K562 (cell line): Measurements from ENCODE around the gene PDCD6IP. TPM values are rescaled to one million over a fixed set of nuclear protein-coding genes. Genes with fewer than 3 reads are reported as not detected.

Experiments
- ARID3A ChIP-seq: IDR thresholded peaks from 2 replicates; pipeline ENCODE4 v1.6.1; 2012; ENCODE audit warnings: low read depth, low read length, improper control_type of control experiment, borderline replicate concordance
- BACH1 ChIP-seq: fragments of 200-800 bp; sonication (Bioruptor generic); IDR thresholded peaks from 2 replicates; pipeline ENCODE4 v1.6.1; 2016; ENCODE audit warnings: missing genetic modification characterization, missing compliant biosample characterization
- CBX5 ChIP-seq: IDR thresholded peaks from 2 replicates; pipeline ENCODE4 v1.6.1; 2014; ENCODE audit warnings: low read depth, borderline replicate concordance
- ELK3 ChIP-seq: fragments of 450-650 bp; formaldehyde crosslinking; IDR thresholded peaks from 2 replicates; pipeline ENCODE4 v1.4.0; 2020; ENCODE audit warnings: mild to moderate bottlenecking
- ESRRA ChIP-seq: fragments of 450-650 bp; IDR thresholded peaks from 2 replicates; pipeline ENCODE4 v1.6.1; 2014; ENCODE audit warnings: low read depth, mild to moderate bottlenecking, moderate library complexity, borderline replicate concordance
- FUS ChIP-seq: fragments of 200-400 bp; formaldehyde crosslinking; optimal IDR thresholded peaks from 2 replicates; pipeline ENCODE3; 2017; ENCODE audit warnings: low read depth, low read length
- HMG20B ChIP-seq: fragments of 250-450 bp; sonication (Bioruptor Pico); IDR thresholded peaks from 2 replicates; pipeline ENCODE4 v1.5.0; 2021; ENCODE audit warnings: mild to moderate bottlenecking
- HNRNPH1 ChIP-seq: fragments of 200-400 bp; formaldehyde crosslinking; optimal IDR thresholded peaks from 2 replicates; pipeline ENCODE3; 2017; ENCODE audit warnings: low read depth, mild to moderate bottlenecking, low read length, moderate library complexity
- KAT8 ChIP-seq: fragments of 450-650 bp; IDR thresholded peaks from 2 replicates; pipeline ENCODE4 v1.6.1; 2016; ENCODE audit warnings: low read depth, mild to moderate bottlenecking
- LARP7 ChIP-seq: fragments of 450-650 bp; IDR thresholded peaks from 2 replicates; pipeline ENCODE4 v1.6.1; 2016
- MAZ ChIP-seq, 2 experiments: fragments of 450-650 bp in 1 of 2; sonication (generic) in 1 of 2; formaldehyde crosslinking; IDR thresholded peaks in 1 of 2; conservative IDR thresholded peaks in 1 of 2; 2 replicates each; pipeline versions ENCODE4 v1.4.0 to v1.5.0; 2020; ENCODE audit warnings: mild to moderate bottlenecking in 1 of 2, missing genetic modification reagents in 1 of 2
- MEIS2 ChIP-seq: fragments of 450-650 bp; IDR thresholded peaks from 2 replicates; pipeline ENCODE4 v1.6.1; 2014; ENCODE audit warnings: mild to moderate bottlenecking; ENCODE audit not compliant: partially characterized antibody
- MTA2 ChIP-seq: fragments of 450-650 bp; IDR thresholded peaks from 2 replicates; pipeline ENCODE4 v1.6.1; 2016; ENCODE audit warnings: low read depth
- NFXL1 ChIP-seq: fragments of 450-650 bp; formaldehyde crosslinking; IDR thresholded peaks from 2 replicates; pipeline ENCODE4 v1.4.0; 2021; ENCODE audit warnings: mild to moderate bottlenecking
- PHF21A ChIP-seq: fragments of 450-650 bp; IDR thresholded peaks from 2 replicates; pipeline ENCODE4 v1.6.1; 2017; ENCODE audit warnings: low read depth, borderline replicate concordance
- SNAPC5 ChIP-seq: fragments of 250-450 bp; sonication (Bioruptor Pico); IDR thresholded peaks from 2 replicates; pipeline ENCODE4 v1.8.0; 2021; ENCODE audit warnings: moderate library complexity, mild to moderate bottlenecking, inconsistent platforms
- SREBF2 ChIP-seq: sonication (generic); formaldehyde crosslinking; IDR thresholded peaks from 2 replicates; pipeline ENCODE4 v1.4.0; 2020; ENCODE audit warnings: mild to moderate bottlenecking, missing genetic modification reagents
- SUPT5H ChIP-seq: fragments of 450-650 bp; IDR thresholded peaks from 2 replicates; pipeline ENCODE4 v1.6.1; 2016
- TAF9B ChIP-seq: fragments of 450-650 bp; IDR thresholded peaks from 2 replicates; pipeline ENCODE4 v1.6.1; 2018; ENCODE audit warnings: mild to moderate bottlenecking; ENCODE audit not compliant: partially characterized antibody
- ZBTB12 ChIP-seq: fragments of 250-450 bp; sonication (Bioruptor Pico); IDR thresholded peaks from 2 replicates; pipeline ENCODE4 v1.4.0; 2020
- ZKSCAN3 ChIP-seq: fragments of 250-450 bp; sonication (Bioruptor Pico); IDR thresholded peaks from 2 replicates; pipeline ENCODE4 v1.4.0; 2020
- ZNF408 ChIP-seq: fragments of 250-450 bp; sonication (Bioruptor Pico); IDR thresholded peaks from 2 replicates; pipeline ENCODE4 v1.4.0; 2020; ENCODE audit warnings: low read depth, mild to moderate bottlenecking, moderate library complexity
- ZNF695 ChIP-seq: fragments of 450-650 bp; formaldehyde crosslinking; IDR thresholded peaks from 2 replicates; pipeline ENCODE4 v1.4.0; 2020; ENCODE audit warnings: mild to moderate bottlenecking, moderate library complexity
- polyA plus RNA-seq, 8 experiments: library from polyadenylated mRNA; depleted of rRNA in 4 of 8; stranded (reverse) in 5 of 8; unstranded in 3 of 8; fragments of >200 nt; fragmentation: Nextera tagmentation in 2 of 8; fragmentation: Illumina TruSeq in 1 of 8; extraction: Ambion mirVana in 2 of 8; extraction: Trizol in 1 of 8; gene quantifications; 2 replicates each; pipeline versions ENCODE4 v1.2.1 to v1.2.3, GENCODE V29; 2011 to 2014; ENCODE audit warnings: inconsistent platforms in 1 of 8, missing spikeins in 1 of 8
- total RNA-seq, 7 experiments: library from RNA; depleted of rRNA in 6 of 7; stranded (reverse); fragments of >200 nt in 6 of 7; fragmentation: Illumina TruSeq in 2 of 7; extraction: Trizol in 2 of 7; gene quantifications; 2 replicates each; pipeline versions ENCODE4 v1.2.1 to v1.2.3, GENCODE V29; 2011 to 2021; ENCODE audit warnings: low replicate concordance in 1 of 7
- TF ChIP-seq, protein P1 (sequence below), 2 experiments: IDR thresholded peaks; 2 replicates each; pipeline ENCODE4 v1.6.1; 2011; ENCODE audit warnings: borderline replicate concordance in 1 of 2, control low read depth in 1 of 2, low read depth in 1 of 2, low read length in 1 of 2, mild to moderate bottlenecking in 1 of 2, mixed read lengths in 1 of 2, moderate library complexity in 1 of 2; ENCODE audit not compliant: insufficient read depth in 1 of 2, insufficient read length in 1 of 2, poor library complexity in 1 of 2, severe bottlenecking in 1 of 2; ENCODE audit errors: extremely low read depth in 1 of 2

The PDCD6IP gene
- total and polyA plus RNA-seq, 9 of the 15 experiments (the other 6 are each of a cell fraction or from before 2014, with no cell fraction given), result 40.2 to 302 (median 122) TPM

DNA sequence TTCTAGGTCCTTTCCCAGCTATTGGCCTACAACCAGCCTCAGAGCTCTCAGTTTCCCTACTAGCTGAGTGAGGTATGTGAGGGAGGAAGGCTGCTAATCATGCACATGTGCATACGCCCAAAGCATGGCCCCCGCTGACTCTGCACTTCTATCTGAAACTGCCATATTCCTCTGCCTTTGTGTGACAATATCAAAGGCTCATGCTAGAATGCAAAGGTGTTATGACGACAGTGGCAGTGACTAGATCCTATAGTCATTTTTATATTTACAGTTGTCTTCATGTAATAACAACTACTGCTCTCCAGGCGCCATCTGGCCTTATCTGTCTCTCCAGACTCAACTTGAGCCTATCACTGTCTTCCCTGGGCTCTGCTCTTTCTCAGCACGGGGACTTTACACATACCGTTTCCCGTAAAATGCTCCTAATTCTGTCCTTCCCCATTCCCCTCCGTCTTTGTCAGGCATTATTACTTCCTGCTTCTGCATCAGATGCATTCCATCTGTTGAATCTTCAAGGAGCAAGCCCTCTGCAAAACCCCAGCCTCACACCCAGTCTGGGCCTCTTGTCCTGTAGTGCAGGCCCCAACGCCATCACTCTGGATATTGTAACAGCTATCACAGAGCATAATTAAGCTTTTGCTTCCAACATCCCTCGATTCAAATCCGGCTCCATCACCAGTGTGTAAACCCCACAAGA, 102.5 kb downstream of the PDCD6IP start (continued):
- no peak for TF ChIP-seq SUPT5H
- peak; percentile 96 for TF ChIP-seq ARID3A
- no peak for TF ChIP-seq ESRRA
- no peak for TF ChIP-seq NFXL1
- no peak for TF ChIP-seq HNRNPH1
- TF ChIP-seq TAF9B, result peak; percentile 88
- no peak for TF ChIP-seq ZNF408 (CRISPR knock-in tag)
- TF ChIP-seq ZBTB12 (CRISPR knock-in tag), result peak; percentile 58; the same call in 1 of the 2 replicates
- no peak for TF ChIP-seq ELK3 (CRISPR knock-in tag)
- TF ChIP-seq, protein P1, sequence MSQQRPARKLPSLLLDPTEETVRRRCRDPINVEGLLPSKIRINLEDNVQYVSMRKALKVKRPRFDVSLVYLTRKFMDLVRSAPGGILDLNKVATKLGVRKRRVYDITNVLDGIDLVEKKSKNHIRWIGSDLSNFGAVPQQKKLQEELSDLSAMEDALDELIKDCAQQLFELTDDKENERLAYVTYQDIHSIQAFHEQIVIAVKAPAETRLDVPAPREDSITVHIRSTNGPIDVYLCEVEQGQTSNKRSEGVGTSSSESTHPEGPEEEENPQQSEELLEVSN (IDR thresholded peaks at IDR 0.05; ENCODE audit: borderline replicate concordance in 1 of 2, extremely low read depth in 1 of 2, insufficient read depth in 1 of 2, insufficient read length in 1 of 2, low read depth in 1 of 2, low read length in 1 of 2, poor library complexity in 1 of 2, severe bottlenecking in 1 of 2), result peak; percentile 60 to 62
- TF ChIP-seq BACH1 (tag), result peak; percentile 31; the same call in 1 of the 2 replicates
- peak; percentile 55; the same call in 1 of the 2 replicates for TF ChIP-seq ZNF695
- no peak for TF ChIP-seq KAT8
- no peak for TF ChIP-seq SREBF2 (CRISPR knock-in tag)
- TF ChIP-seq LARP7, result 0 out of 2 replicates have a peak, but pooled peaks have one; percentile 9
- TF ChIP-seq ZKSCAN3 (CRISPR knock-in tag), result no peak
- peak; percentile 46; the same call in 1 of the 2 replicates for TF ChIP-seq CBX5
- TF ChIP-seq FUS, result no peak
- peak; percentile 98 for TF ChIP-seq MTA2
- peak; percentile 94 for TF ChIP-seq MEIS2
- peak in 1 of 2 experiments; percentile 69; a peak in 3 of 4 replicates for TF ChIP-seq MAZ (CRISPR knock-in tag; conservative IDR thresholded peaks at IDR 0.05 in 1 of 2, IDR thresholded peaks at IDR 0.05 in 1 of 2)
- no peak for TF ChIP-seq HMG20B (CRISPR knock-in tag)
- 0 out of 2 replicates have a peak, but pooled peaks have one; percentile 14 for TF ChIP-seq PHF21A
- no peak for TF ChIP-seq SNAPC5
